Suprapubic skin (tissue), 3 donors: Measurements from ENCODE around the gene SATB2.

Source experiments
- CTCF ChIP-seq, 2 donors: fragments of 200-600 bp in 1 of 2; fragments of 450-650 bp in 1 of 2; sonication (generic) in 1 of 2; IDR thresholded peaks; one replicate each; pipeline ENCODE4 v1.5.1; 2016 to 2019; ENCODE audit warnings: antibody characterized with exemption in 2 of 2, mild to moderate bottlenecking in 1 of 2, moderate library complexity in 1 of 2
- POLR2A ChIP-seq, 2 donors: fragments of 450-650 bp; IDR thresholded peaks; one replicate each; pipeline ENCODE4 v1.6.1; 2017; ENCODE audit warnings: antibody characterized with exemption in 2 of 2, mild to moderate bottlenecking in 2 of 2, moderate library complexity in 2 of 2

GRCh38 chr2:199461711-199462346 lies 4.1 kb upstream of the SATB2 start:
- no peak for TF ChIP-seq POLR2A (IDR thresholded peaks at IDR 0.05)
- no peak for TF ChIP-seq CTCF (IDR thresholded peaks at IDR 0.05)
